K562 (cell line): ENCODE measurements around the gene VENTX. TPM values are rescaled to one million over a fixed set of nuclear protein-coding genes. Genes with fewer than 3 reads are reported as not detected.

Experiments used
- ATAC-seq: fragments of 200-7000 bp; cut with Tn5 transposase; 3 replicates; pipeline ENCODE4 v1.9.1; 2020; ENCODE audit warnings: moderate library complexity
- BruUV-seq: library from RNA; stranded (reverse); fragments of 400-500 nt; replicated peaks from 2 replicates; lab custom pipeline; 2021; lab: Mats Ljungman, UMichigan
- CTCF ChIA-PET: fragments of 300-600 bp; formaldehyde crosslinking; extraction: SDS; loops from one replicate; lab custom pipeline; 2021; ENCODE audit warnings: low intra/inter-chr PET ratio; lab: Yijun Ruan, JAX
- POLR2A ChIA-PET: fragments of 300-600, 350-650 bp; sonication (Branson Sonifier 250); formaldehyde crosslinking; extraction: SDS; loops from one replicate; lab custom pipeline; 2021; ENCODE audit warnings: antibody characterized with exemption, inconsistent platforms; lab: Yijun Ruan, JAX
- DNase-seq, 4 experiments: peaks; one replicate each; pipeline versions ENCODE4 v3.0.0 to v3.0.0-alpha.2; 2011 to 2018; ENCODE audit warnings: low spot score in 3 of 4, mixed read lengths in 3 of 4; ENCODE audit errors: extremely low read depth in 1 of 4
- FAIRE-seq: peaks from 2 replicates; lab custom pipeline; 2011; peaks lifted over from hg19 to GRCh38; lab: Jason Lieb, UNC
- H2AFZ ChIP-seq: 2 replicates; pipeline ENCODE4 v1.6.0; 2011; ENCODE audit warnings: low read depth, low read length, control low read depth, inconsistent platforms
- H3K27ac ChIP-seq: fragments of 200-600 bp; 3 replicates; pipeline ENCODE4 v1.8.0; 2011; ENCODE audit warnings: low read depth, mild to moderate bottlenecking, control low read depth, inconsistent platforms, low read length, moderate library complexity, mixed read lengths; ENCODE audit errors: extremely low read depth
- H3K27me3 ChIP-seq, 2 experiments: fragments of 300-600 bp in 1 of 2; 2 replicates in 1 of 2; 3 replicates in 1 of 2; pipeline versions ENCODE4 v1.6.0 to v1.8.0; 2011; ENCODE audit warnings: inconsistent platforms in 2 of 2, low read length in 2 of 2, mild to moderate bottlenecking in 1 of 2, mixed read lengths in 1 of 2, moderate library complexity in 1 of 2; ENCODE audit not compliant: control insufficient read depth in 2 of 2, insufficient read depth in 2 of 2
- H3K36me3 ChIP-seq: fragments of 300-600 bp; 3 replicates; pipeline ENCODE4 v1.8.0; 2011; ENCODE audit warnings: mild to moderate bottlenecking, low read length, inconsistent platforms; ENCODE audit not compliant: control insufficient read depth, insufficient read depth
- H3K4me1 ChIP-seq, 2 experiments: fragments of 200-600 bp in 1 of 2; replicated peaks in 1 of 2; 2 replicates in 1 of 2; 3 replicates in 1 of 2; pipeline versions ENCODE4 v1.5.1 to v1.8.0; 2011; ENCODE audit warnings: inconsistent platforms in 2 of 2, low read length in 2 of 2, mild to moderate bottlenecking in 1 of 2, mixed read lengths in 1 of 2, moderate library complexity in 1 of 2; ENCODE audit not compliant: control insufficient read depth in 2 of 2, insufficient read depth in 2 of 2
- H3K4me2 ChIP-seq: 2 replicates; pipeline ENCODE4 v1.6.1; 2011; ENCODE audit warnings: low read length, control low read depth, inconsistent platforms, mixed read lengths; ENCODE audit not compliant: insufficient read depth
- H3K4me3 ChIP-seq: fragments of 200-600 bp; sonication (generic), shearing (Covaris generic); 2 replicates; pipeline ENCODE4 v1.5.1; 2016; ENCODE audit warnings: control low read depth, inconsistent platforms
- H3K79me2 ChIP-seq: fragments of 200-600 bp; 3 replicates; pipeline ENCODE4 v1.8.0; 2011; ENCODE audit warnings: low read length, inconsistent platforms; ENCODE audit not compliant: control insufficient read depth, insufficient read depth
- H3K9ac ChIP-seq, 2 experiments: 2 replicates each; pipeline versions ENCODE4 v1.6.0 to v1.6.1; 2011; ENCODE audit warnings: low read depth in 2 of 2, low read length in 2 of 2, control low read depth in 1 of 2, inconsistent platforms in 1 of 2, mild to moderate bottlenecking in 1 of 2, mixed read lengths in 1 of 2; ENCODE audit not compliant: insufficient read depth in 1 of 2
- H3K9me1 ChIP-seq: one replicate; pipeline ENCODE4 v1.6.0; 2011; ENCODE audit warnings: inconsistent platforms, mild to moderate bottlenecking, low read length, moderate library complexity; ENCODE audit not compliant: control insufficient read depth, insufficient read depth
- H3K9me3 ChIP-seq: replicated peaks from 2 replicates; pipeline ENCODE4 v1.5.1; 2011; ENCODE audit warnings: low read depth, low read length, inconsistent platforms; ENCODE audit not compliant: control insufficient read depth, insufficient read depth
- H4K20me1 ChIP-seq: replicated peaks from 2 replicates; pipeline ENCODE4 v1.6.1; 2011; ENCODE audit warnings: low read length, inconsistent platforms, mixed read lengths; ENCODE audit not compliant: control insufficient read depth, insufficient read depth
- DEAF1 ChIP-seq: fragments of 450-650 bp; formaldehyde crosslinking; IDR thresholded peaks from 2 replicates; pipeline ENCODE4 v1.4.0; 2020; ENCODE audit warnings: mild to moderate bottlenecking, moderate library complexity
- E4F1 ChIP-seq: fragments of 250-450 bp; sonication (Bioruptor Pico); IDR thresholded peaks from 2 replicates; pipeline ENCODE4 v1.5.0; 2021; ENCODE audit warnings: mild to moderate bottlenecking, borderline replicate concordance
- HEY1 ChIP-seq: fragments of 250-450 bp; sonication (Bioruptor Pico); IDR thresholded peaks from 2 replicates; pipeline ENCODE4 v1.5.0; 2020; ENCODE audit warnings: mild to moderate bottlenecking, moderate library complexity, borderline replicate concordance
- SIX5 ChIP-seq, 2 experiments: IDR thresholded peaks; 2 replicates each; pipeline ENCODE4 v1.6.1; 2011; ENCODE audit warnings: low read length in 2 of 2, borderline replicate concordance in 1 of 2, low read depth in 1 of 2, mild to moderate bottlenecking in 1 of 2, moderate library complexity in 1 of 2; ENCODE audit not compliant: insufficient read depth in 1 of 2
- ZNF263 ChIP-seq: sonication (generic); formaldehyde crosslinking; IDR thresholded peaks from 2 replicates; pipeline ENCODE4 v1.8.0; 2022; ENCODE audit warnings: mild to moderate bottlenecking, missing genetic modification reagents, borderline replicate concordance
- WGBS: fragments of 100-300 bp; shearing (Covaris generic); methylation state at CpG from one replicate; pipeline ENCODE4 v1.1.6; 2016; ENCODE audit warnings: low coverage, mixed read lengths; ENCODE audit not compliant: insufficient coverage; ENCODE audit errors: missing lambda C conversion rate; 5-methylcytosine and 5-hydroxymethylcytosine counted together
- in situ Hi-C: fragments of 300-500 bp; cut with MboI; formaldehyde crosslinking; loops from 4 replicates; pipeline ENCODE4 v1.15.0; 2018; ENCODE audit warnings: inconsistent platforms, mixed read lengths
- intact Hi-C: fragments of 100-400 bp; cut with micrococcal nuclease; formaldehyde crosslinking; loops from 2 replicates; pipeline ENCODE4 v1.14.2; 2022
- polyA plus RNA-seq, 8 experiments: library from polyadenylated mRNA; depleted of rRNA in 4 of 8; stranded (reverse) in 5 of 8; unstranded in 3 of 8; fragments of >200 nt; fragmentation: Nextera tagmentation in 2 of 8; fragmentation: Illumina TruSeq in 1 of 8; extraction: Ambion mirVana in 2 of 8; extraction: Trizol in 1 of 8; gene quantifications; 2 replicates each; pipeline versions ENCODE4 v1.2.1 to v1.2.3, GENCODE V29; 2011 to 2014; ENCODE audit warnings: inconsistent platforms in 1 of 8, missing spikeins in 1 of 8
- total RNA-seq, 7 experiments: library from RNA; depleted of rRNA in 6 of 7; stranded (reverse); fragments of >200 nt in 6 of 7; fragmentation: Illumina TruSeq in 2 of 7; extraction: Trizol in 2 of 7; gene quantifications; 2 replicates each; pipeline versions ENCODE4 v1.2.1 to v1.2.3, GENCODE V29; 2011 to 2021; ENCODE audit warnings: low replicate concordance in 1 of 7
- TF ChIP-seq, protein P1 (sequence below): sonication (generic); formaldehyde crosslinking; IDR thresholded peaks from 2 replicates; pipeline ENCODE4 v1.5.0; 2020; ENCODE audit warnings: missing genetic modification reagents
- TF ChIP-seq, protein P2 (sequence below): sonication (generic); formaldehyde crosslinking; IDR thresholded peaks from 2 replicates; pipeline ENCODE4 v1.9.0; 2022; ENCODE audit warnings: mild to moderate bottlenecking, missing genetic modification reagents

The VENTX gene
- total and polyA plus RNA-seq, 9 of the 15 experiments (the other 6 are each of a cell fraction or from before 2014, with no cell fraction given), result 0.07 to 0.70 (median 0.20) TPM; not detected in 1

GRCh38 chr10:133204226-133205015 lies 33.2 kb upstream of the VENTX start:
- intact Hi-C loops, result no loop called here
- POLR2A ChIA-PET, result no interaction called here
- H3K9ac ChIP-seq, result no peak overlapping the region

More at GRCh38 chr10:133204226-133205015, 33.2 kb upstream of the VENTX start:
- Histone ChIP-seq H3K36me3 (no peaks in the 10 kb centered on the region), H3K27ac (no peak overlapping the region), H3K4me3 (no peak overlapping the region), H3K27me3 (peaks cover 14 to 71% of the 10 kb centered on the region in 2 experiments; a peak in 3 of 5 replicates), H3K9me1 (no peaks in the 10 kb centered on the region), H3K9me3 (no peaks in the 10 kb centered on the region; the same call in 1 of the 2 replicates), H2AFZ (no peak overlapping the region), H3K4me2 (no peak overlapping the region), H3K4me1 (peaks cover 0 to 72% of the 10 kb centered on the region in 2 experiments; a peak in 2 of 5 replicates), H3K79me2 (no peaks in the 10 kb centered on the region), H4K20me1 (no peaks in the 10 kb centered on the region)
- DNase-seq (no peak), ATAC-seq (no peak), FAIRE-seq (no peak)
- in situ Hi-C loops, result no loop called here
- BruUV-seq, result no TSS peak
- CTCF ChIA-PET, result no interaction called here
- 21% methylated on average over 31 of the region's 38 CpGs for WGBS
- TF ChIP-seq, protein P1, sequence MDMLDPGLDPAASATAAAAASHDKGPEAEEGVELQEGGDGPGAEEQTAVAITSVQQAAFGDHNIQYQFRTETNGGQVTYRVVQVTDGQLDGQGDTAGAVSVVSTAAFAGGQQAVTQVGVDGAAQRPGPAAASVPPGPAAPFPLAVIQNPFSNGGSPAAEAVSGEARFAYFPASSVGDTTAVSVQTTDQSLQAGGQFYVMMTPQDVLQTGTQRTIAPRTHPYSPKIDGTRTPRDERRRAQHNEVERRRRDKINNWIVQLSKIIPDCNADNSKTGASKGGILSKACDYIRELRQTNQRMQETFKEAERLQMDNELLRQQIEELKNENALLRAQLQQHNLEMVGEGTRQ (CRISPR knock-in tag), result peak; percentile 36
- TF ChIP-seq HEY1 (CRISPR knock-in tag) (no peak), SIX5 (IDR thresholded peaks at IDR 0.05; ENCODE audit: borderline replicate concordance in 1 of 2, insufficient read depth in 1 of 2, low read depth in 1 of 2, low read length in 2 of 2) (no peak), E4F1 (CRISPR knock-in tag) (no peak), DEAF1 (CRISPR knock-in tag) (no peak), ZNF263 (CRISPR knock-in tag) (no peak)
- TF ChIP-seq, protein P2, sequence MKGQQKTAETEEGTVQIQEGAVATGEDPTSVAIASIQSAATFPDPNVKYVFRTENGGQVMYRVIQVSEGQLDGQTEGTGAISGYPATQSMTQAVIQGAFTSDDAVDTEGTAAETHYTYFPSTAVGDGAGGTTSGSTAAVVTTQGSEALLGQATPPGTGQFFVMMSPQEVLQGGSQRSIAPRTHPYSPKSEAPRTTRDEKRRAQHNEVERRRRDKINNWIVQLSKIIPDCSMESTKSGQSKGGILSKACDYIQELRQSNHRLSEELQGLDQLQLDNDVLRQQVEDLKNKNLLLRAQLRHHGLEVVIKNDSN, result peak; percentile 21; the same call in 1 of the 2 replicates
